Posterior cingulate gyrus (tissue), 11 donors: ENCODE data around the gene GDAP1L1.

Source experiments
- DNase-seq, 10 donors: peaks; one replicate each; pipeline versions ENCODE4 v3.0.0 to v3.0.0-alpha.2; 2020 to 2021; ENCODE audit warnings: mixed read lengths in 3 of 10
- intact Hi-C: fragments of 100-400 bp; cut with DNase I; formaldehyde crosslinking; loops from one replicate; pipeline ENCODE4 v1.15.1; 2023

GDAP1L1 gene

DNA sequence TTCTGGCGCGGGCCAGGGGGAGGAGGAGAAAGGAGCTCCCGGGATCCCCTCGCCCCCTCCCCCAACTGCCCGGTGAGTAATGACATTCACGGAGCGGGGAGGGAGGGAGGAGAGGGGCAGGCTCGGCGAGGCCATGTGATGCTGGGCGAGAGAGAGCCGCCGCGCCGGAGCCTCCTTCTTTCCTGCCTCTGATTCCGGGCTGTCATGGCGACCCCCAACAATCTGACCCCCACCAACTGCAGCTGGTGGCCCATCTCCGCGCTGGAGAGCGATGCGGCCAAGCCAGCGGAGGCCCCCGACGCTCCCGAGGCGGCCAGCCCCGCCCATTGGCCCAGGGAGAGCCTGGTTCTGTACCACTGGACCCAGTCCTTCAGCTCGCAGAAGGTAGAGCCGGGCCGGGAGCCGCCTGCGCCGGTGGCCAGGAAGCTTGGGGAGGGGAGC is at the start of gene GDAP1L1:
TSS of gene GDAP1L1 (plus strand) at position 178 of the 441 bp plus-strand sequence. CDS start at position 205, 27 bp downstream.
- DNase-seq: peak; percentile 28 to 94 (median 67)
- intact Hi-C loops: no loop called here

DNA sequence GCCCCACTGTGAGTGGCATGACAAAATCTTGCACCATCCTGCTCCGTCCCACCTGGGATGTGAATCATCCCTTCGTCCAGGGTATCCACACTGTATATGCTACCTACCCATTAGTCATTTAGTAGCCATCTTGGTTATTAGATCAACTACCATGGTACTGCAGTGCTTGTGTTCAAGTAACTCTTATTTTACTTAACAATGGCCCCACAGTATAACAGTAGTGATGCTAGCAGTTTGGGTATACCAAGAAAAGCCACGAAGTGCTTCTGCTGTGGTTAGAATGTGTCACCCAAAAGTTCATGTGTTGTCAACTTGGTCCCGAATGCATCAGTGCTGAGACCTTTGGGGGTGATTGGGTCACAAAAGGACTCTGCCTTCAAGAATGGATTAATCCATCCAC is 48.2 kb upstream of the GDAP1L1 start:
- intact Hi-C loops: loop anchor here (10.0 kb wide), 1 partner anchor 454 kb away; no protein-coding TSS in a partner anchor

DNA sequence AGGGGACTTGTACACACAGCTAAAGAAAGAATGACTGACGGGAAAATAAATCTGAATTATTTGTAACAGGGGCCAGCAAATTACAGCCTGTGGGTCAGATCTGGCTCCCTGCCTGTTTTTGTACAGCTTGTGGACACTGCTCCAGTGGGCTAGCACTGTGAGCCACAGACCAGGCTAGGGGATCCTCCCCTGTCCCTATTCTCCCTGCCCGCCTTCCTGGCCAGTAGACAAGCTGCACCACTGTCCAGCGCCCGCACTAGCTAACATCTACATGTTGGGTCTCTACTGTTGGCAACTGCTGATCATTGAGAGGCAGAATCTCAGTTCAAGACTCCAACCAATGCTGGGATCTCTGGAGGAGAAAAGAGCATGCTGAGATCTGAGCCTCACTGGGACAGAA is 47.2 kb upstream of the GDAP1L1 start:
- DNase-seq: no peak
- intact Hi-C loops: loop anchor here (10.0 kb wide), 1 partner anchor 455 kb away; no protein-coding TSS in a partner anchor

More for the DNA sequence above, 48.2 kb upstream of the GDAP1L1 start:
- no peak for DNase-seq

DNA sequence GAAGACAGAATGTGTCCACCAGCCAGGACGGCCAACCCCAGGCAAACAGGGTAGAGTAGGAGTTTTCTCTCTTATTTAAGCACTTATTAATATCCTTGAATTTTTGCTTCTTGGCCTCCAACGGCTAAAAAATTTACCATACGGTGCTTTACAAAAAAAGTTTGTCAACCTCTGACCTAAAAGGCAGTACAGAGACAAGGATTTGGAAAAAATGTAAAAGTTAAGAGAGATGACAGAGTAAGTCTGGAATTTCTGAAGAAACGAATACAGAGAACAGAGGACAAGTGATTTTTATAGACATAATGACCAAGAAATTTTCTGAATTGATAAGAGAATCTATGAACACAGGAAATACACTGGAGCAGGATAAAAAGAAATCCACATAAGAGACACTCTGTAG is 46.7 kb upstream of the GDAP1L1 start:
- intact Hi-C loops: no loop called here
- no peak for DNase-seq

DNA sequence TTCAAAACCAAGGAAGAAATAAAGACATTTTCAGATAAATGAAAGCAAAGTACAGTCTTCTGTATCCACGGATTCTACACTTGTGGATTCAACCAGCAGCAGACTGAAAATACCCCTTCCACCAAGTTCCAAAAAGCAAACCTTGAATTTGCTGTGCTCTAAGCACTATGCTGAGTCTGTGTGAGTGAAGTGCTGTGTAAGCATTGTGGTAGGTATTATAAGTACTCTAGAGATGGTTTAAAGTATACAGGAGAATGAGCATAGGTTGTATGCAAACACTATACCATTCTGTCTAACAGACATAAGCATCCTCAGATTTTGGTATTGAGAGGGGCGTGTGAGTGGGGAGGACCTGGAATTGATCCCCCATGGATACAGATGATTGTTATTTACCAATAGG is 46.1 kb upstream of the GDAP1L1 start:
- intact Hi-C loops: no loop called here
- DNase-seq: no peak

DNA sequence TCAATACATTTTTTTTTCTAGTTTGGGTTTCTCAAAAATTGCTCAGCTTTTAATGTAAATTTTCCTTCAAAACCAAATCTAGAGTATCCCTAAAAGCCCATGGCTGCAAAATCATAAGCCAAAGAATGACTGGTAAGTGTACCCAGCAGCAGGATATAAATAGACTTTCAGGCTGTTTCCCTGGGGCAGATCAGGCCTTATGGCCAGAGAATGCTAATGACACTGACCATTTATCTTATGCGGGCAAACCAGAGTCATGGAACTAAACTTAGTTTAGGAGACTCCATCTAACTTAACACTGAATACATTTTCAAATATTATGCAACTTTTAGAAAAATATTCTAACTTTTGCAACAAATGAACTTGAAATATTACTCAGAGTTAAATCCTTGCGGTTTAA is 43.9 kb upstream of the GDAP1L1 start:
- DNase-seq: no peak
- intact Hi-C loops: no loop called here

DNA sequence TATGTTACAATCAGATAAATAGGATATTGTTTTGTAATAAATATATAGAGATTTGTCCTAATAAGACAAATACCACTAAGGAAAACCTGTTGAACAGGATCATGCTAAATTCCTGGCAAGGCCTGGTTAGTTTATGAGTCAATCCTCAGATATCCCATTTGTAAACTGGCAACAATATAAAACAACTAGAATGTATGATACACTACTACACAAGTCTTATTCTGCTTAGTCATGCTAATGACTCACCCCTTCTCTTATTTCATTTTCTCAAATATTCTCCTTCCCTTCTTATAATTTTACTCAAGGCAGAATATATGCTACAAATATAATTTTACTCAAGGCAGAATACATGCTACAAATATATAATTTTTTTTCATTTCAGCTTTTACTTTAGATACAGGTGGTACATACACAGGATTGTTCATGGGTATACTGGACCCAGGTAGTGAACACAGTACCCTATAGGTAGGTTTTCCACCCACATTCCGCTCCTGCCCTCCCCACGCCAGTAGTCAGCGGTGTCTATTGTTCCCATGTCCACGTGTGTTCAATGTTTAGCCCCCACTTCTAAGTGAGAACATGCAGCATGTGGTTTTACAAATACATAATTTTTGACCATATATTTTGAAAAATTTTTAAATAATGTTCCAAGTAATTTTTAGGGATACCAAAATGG is 42.8 kb upstream of the GDAP1L1 start:
- intact Hi-C loops: no loop called here

DNA sequence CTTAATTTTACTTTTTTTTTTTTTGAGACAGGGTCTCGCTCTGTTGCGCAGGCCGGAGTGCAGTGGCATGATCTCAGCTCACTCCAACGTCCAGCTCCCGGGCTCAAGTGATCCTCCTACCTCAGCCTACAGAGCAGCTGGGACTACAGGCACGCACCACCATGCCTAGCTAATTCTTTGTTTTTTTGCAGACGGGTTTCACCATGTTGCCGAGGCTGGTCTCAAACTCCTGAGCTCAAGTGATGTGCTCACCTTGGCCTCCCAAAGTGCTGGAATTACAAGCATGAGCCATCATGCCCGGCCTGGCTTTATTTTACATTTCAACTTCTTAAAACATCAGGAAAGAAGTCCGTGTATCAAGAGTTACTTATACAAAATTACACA is 42.3 kb upstream of the GDAP1L1 start:
- intact Hi-C loops: no loop called here

More for the DNA sequence above, 42.8 kb upstream of the GDAP1L1 start:
- DNase-seq: no peak

DNA sequence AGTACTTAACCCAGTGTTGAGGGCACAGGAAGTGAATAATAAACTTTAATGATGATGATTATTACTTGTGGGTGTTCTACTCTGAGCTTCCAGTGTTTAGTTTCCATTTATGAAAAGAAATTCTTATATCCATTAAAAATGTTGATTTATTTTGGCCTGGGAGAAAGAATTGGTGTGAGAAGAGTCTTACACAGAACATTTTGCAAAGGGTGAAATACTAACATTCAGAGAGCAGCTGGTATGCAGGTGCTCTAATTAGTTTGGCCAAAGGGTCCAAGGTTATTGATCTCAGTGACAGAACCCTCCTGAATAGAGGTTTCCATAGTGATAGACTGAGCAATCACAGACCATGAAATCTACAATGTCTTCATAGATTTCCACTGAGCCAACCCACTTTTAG is 41.0 kb upstream of the GDAP1L1 start:
- DNase-seq: no peak
- intact Hi-C loops: no loop called here

More for the DNA sequence above, 42.3 kb upstream of the GDAP1L1 start:
- DNase-seq: no peak

DNA sequence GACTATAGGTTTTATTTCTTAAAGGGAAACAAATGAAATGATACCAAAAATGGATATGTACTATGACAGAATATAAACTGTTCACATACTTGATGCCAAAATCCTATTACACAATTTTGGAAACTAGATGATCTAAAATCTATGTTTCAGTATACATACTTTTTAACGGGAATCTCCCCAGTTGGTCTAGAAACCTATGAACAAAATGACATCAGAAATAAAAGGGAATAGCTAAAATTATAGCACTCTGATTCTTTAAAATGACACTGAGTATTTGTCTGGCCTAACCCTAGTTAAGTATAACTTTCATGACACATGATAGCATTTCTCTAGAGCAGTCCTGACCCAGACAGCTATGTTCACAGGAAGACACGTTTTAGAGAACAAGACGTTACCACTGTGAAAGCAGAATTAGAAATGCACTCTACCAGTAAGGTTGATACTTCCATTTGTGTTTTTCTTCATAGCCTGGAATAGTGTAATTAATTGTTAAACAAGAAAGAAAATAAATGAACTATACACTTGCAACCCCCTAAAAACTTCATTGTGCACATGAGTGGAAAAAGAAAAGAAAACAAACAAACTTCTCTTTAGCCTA is 39.9 kb upstream of the GDAP1L1 start:
- intact Hi-C loops: no loop called here
- DNase-seq: no peak

DNA sequence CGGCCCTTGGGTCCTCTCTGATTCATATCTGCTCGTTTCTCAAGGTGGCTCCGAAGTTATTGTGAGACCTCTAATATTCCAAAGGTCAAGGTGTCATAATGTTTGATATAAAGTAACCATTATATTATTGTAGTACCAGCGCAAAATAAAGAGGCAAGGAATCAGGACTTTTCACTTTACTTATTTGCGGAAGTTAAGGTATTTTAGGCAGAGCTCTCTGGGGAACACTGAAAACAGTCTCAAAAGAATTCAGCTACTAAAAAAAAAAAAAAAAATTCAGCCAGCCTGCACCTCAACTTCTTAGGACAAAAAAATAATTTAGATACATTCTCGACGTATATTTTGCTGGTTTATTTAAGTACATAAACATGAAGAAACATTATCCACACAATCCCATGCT is 38.9 kb upstream of the GDAP1L1 start:
- DNase-seq: no peak
- intact Hi-C loops: no loop called here

DNA sequence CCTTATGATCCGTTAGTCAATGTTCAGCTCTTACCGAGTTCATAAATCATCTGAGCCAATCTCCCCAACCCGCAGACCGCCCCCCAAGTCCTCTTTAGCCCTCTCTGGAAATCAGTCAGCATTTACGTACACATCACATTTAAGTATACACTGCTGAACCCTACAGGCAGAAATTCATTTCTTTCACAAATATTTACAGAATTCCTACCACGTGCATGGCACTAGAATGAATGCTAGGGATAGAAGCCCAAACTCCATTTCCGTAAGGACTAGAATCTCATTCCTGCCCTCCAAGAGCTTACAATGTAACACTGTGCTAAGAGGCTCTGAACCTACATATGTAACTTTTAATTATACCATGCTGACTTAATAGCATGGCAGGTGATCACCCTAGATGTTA is 38.3 kb upstream of the GDAP1L1 start:
- intact Hi-C loops: no loop called here
- no peak for DNase-seq

DNA sequence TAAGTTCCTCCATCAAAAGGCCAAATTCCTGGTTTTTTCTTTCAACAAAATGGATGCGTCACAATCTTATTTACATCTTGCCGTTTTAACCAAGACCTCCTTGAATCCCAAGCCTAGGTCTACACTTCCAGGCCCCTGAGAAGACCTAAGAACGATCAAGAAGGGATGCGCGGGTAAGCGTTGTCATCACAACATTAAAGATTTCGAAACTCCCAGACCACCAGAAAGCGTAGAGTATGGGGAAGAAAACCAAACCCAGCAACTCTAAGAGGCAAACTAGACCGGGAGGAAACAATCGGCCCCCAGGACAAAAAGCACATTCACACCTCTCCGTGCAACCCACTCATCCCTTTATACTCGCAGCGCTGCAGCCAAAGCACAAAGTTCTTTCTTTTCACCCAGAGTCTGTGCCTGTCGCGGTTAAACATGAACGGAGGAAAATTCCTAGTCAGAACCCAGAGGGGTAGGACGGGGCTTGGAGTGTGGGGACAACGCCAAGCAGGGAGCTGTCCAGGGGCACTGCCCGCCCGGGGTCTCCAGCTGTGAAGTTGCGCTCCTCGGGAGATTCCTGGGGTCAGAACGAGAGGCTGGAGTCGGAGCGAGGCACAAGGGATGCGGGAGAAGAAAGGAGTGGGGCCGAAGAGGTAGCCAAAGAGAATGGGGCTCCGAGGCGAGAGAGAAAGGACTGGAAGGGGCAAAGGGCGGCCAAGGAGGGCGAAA is 37.3 kb upstream of the GDAP1L1 start:
- intact Hi-C loops: loop anchor here (10.0 kb wide), 1 partner anchor 405 kb away; no protein-coding TSS in a partner anchor
- DNase-seq: peak in 3 of 10 donors; percentile 26 to 77 (median 75)

DNA sequence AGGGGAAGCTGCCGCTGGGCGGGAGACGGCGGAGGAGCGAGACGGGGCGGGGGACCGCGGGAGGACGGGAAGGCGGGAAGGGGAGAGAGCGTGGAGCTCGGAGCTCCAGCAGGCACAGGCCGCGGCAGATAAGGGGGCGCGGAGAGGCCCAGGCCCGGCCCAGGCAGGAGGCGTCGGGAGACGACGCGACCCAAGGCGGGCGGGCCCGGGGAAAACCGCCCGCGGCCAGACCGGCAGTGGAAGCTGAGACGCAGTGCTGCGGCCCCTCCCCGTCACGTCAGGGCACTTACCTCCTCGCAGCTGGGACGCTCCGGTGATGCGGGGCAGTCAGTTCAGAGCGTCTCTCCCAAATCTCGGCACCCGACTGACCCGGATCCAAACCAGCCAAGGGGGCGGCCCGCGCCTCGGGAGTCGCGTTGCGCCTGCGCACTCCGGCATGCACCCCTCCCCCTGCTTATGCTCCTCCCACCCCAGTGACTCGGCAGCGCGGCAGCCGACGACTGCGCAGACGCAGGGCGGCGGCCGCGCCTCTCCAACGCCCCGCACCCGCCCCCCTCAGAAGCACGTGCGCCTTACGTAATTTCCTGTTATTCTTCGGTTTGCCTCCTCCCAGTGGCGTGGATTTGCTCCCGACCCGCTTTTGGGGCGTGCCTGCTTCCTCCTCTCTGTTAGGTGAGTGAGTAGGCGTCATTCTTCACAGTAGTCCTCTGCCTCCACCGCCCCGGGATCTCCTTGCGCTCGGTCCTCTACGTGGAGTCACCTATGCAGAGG is 36.5 kb upstream of the GDAP1L1 start, which contains the start of gene OSER1:
TSS of gene OSER1 (minus strand) at position 366 of the 771 bp plus-strand sequence. CDS start 3,814 bp downstream, outside the sequence.
- intact Hi-C loops: loop anchor here (10.0 kb wide), 1 partner anchor 404 kb away; no protein-coding TSS in a partner anchor

DNA sequence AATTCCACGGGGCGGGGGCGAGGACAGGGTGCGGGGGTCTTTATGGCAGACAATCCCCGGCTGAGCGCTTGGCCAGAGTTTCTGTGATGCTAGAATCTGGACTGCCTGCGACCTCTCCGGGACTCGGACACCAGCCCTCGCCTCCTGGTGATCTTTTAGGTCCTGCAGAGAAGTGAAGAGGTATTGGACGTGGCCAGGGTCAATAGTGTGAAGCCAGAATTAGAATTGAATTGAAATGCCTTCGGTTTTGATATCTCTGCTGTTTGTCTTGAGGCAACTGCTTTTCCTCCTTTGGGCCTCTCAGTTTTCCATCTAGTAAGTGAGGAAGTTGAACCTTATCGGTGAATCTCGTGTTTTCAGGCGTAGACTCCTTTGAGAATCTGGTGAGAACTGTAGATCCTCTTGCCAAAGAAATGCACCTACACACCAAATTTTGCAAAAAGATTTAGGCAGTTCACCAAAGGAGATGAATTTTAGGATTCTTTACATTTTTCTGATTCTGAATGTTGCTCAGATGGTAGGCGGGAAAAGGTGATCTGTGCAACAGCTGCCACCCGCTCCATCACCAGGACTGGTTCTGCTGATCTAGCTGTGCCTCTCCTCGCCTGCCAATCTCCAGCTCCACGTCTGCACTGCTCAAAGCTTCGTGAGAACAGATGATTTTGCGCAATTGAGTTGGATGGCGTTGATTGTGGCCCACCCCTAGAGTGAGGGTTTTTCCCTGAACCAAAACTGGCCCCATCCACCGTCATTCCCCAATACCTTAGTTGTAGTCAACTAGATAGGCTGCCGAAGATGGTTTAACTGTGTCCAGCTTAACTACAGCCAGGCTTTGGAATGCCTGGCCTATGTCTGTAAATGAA is 35.7 kb upstream of the GDAP1L1 start:
- intact Hi-C loops: loop anchor here (10.0 kb wide), 1 partner anchor 403 kb away; no protein-coding TSS in a partner anchor
- peak in 8 of 10 donors; percentile 22 to 91 (median 40) for DNase-seq

More for the DNA sequence above, 36.5 kb upstream of the GDAP1L1 start, which contains the start of gene OSER1:
- peak; percentile 92 to 99 (median 97) for DNase-seq

DNA sequence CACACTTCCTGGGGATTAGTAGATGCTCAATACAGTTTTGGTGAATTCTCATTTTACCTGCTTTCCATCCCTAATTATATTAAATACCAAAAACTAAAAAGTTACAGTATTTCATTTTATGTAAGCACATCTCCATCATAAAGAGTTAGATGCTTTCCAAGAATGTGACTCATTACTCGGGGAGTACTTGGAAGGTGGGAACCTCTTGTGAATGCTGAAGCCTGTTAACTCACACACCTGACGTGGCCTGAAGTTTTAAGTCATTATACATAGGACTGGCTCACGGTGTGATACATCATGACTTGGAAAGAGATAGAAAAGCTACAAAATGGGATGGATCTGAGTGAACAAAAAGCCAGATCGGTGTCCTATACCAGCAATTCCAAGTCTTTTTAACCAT is 34.3 kb upstream of the GDAP1L1 start:
- DNase-seq: no peak
- intact Hi-C loops: loop anchor here (10.0 kb wide), 1 partner anchor 402 kb away; no protein-coding TSS in a partner anchor

DNA sequence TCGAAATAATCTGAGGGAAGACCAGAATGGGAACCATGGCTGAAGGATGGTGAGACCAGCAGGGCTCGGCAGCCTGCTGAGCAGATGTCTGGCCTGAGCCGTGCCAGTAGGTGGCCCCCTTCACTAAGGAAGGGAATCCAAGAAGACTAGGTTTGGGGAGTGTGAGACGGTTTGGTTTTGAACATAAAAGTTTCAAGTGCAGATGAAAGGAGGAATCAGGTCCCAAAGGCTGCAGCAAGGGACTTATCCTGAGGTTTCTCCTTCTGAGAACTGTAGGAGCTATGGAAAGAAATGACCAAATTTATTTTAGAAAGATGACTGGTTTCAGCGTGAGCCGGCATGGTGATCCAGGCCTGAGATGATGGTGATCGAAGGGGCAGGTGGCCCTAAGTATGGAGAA is 32.0 kb upstream of the GDAP1L1 start:
- DNase-seq: peak; percentile 57 to 97 (median 78)
- intact Hi-C loops: loop anchor here (1.0 to 10.0 kb wide), 4 partner anchors 96 to 400 kb away; partner anchors contain the start of gene FITM2

DNA sequence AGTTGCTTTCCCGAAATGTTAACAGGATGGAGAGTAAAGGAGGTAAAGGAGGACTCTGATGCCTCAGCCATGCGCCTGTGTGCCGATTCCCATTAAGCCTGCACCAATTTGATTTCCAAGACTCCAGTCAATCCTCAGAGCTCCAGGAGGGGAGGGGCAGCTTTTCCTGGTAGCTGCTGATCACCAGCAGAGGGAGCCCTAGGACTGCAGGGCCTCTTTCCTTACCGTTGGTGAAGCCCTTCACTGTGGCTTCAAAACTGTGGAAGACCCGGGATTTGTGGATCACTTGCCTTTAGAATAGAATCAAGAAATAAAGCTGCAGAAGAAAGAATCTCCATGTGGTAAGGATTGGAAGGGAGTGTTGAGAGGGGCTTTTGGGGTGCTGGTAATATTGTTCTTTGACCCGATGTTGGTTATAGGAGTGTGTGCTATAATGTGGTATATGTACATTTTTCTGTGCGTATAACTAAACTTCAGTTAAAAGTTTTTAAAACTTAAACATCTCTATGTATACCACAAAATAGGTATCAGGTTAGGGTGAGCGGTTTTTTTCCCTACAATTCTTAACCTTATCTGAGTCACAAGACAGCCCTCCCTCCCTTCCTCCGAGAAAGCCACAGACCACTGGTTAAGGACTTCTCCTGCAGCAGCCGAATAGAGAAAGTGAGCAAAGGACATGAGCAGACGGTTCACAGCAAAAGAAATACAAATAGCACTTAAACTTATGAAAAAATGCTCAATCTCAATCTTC is 29.6 kb upstream of the GDAP1L1 start:
- intact Hi-C loops: loop anchor here (5.0 to 10.0 kb wide), 3 partner anchors 170 to 397 kb away; no protein-coding TSS in a partner anchor
- peak in 8 of 10 donors; percentile 59 to 95 (median 68) for DNase-seq
